Stomach (tissue), 9 donors: ENCODE data around the gene NSD2. TPM values are rescaled to one million over a fixed set of nuclear protein-coding genes. Genes with fewer than 3 reads are reported as not detected.

ENCODE experiments used
- DNase-seq, 2 donors: peaks; one replicate each; pipeline versions ENCODE4 v3.0.0 to v3.0.0-alpha.2; 2013 to 2019
- H3K27ac ChIP-seq, 5 donors: fragments of 200-600 bp in 4 of 5; sonication (generic) in 4 of 5; one replicate each; pipeline ENCODE4 v1.5.1; 2013 to 2019; ENCODE audit warnings: mild to moderate bottlenecking in 1 of 5, moderate library complexity in 1 of 5
- H3K27me3 ChIP-seq, 3 donors: fragments of 200-600 bp; sonication (generic); one replicate each; pipeline ENCODE4 v1.5.1; 2017 to 2019; ENCODE audit warnings: mixed run types in 1 of 3
- H3K36me3 ChIP-seq, 4 donors: fragments of 200-600 bp; sonication (generic); 1 replicate in 3 of 4; 2 replicates in 1 of 4; pipeline ENCODE4 v1.5.1; 2016 to 2019
- H3K4me1 ChIP-seq, 4 donors: fragments of 200-600 bp; sonication (generic); one replicate each; pipeline ENCODE4 v1.5.1; 2016 to 2019
- H3K4me3 ChIP-seq, 4 donors: fragments of 200-600 bp; sonication (generic) in 3 of 4; one replicate each; pipeline ENCODE4 v1.5.1; 2016 to 2019; ENCODE audit warnings: mild to moderate bottlenecking in 1 of 4
- H3K9me3 ChIP-seq, 4 donors: fragments of 200-600 bp; sonication (generic); one replicate each; pipeline ENCODE4 v1.5.1; 2016 to 2019
- EP300 ChIP-seq: sonication (generic); formaldehyde crosslinking; IDR thresholded peaks from one replicate; pipeline ENCODE4 v1.6.1; 2017; ENCODE audit warnings: antibody characterized with exemption
- POLR2A ChIP-seq, 4 donors: fragments of 450-650 bp; IDR thresholded peaks; one replicate each; pipeline ENCODE4 v1.6.1; 2016; ENCODE audit warnings: antibody characterized with exemption in 4 of 4, control low read depth in 2 of 4, mild to moderate bottlenecking in 1 of 4, moderate library complexity in 1 of 4
- POLR2AphosphoS5 ChIP-seq, 3 donors: sonication (generic); formaldehyde crosslinking; IDR thresholded peaks; one replicate each; pipeline ENCODE4 v1.6.1; 2016; ENCODE audit warnings: antibody characterized with exemption in 3 of 3
- WGBS, 5 donors: extraction: QIAGEN DNeasy Blood & Tissue Kit in 3 of 5; methylation state at CpG; one replicate each; pipeline versions ENCODE4 v1.1.5 to v1.1.7; 2013 to 2018; 5-methylcytosine and 5-hydroxymethylcytosine counted together
- intact Hi-C: fragments of 100-400 bp; cut with DNase I; formaldehyde crosslinking; loops from one replicate; pipeline ENCODE4 v1.15.1; 2023; ENCODE audit warnings: low total_unique reads
- polyA plus RNA-seq, 3 donors: library from polyadenylated mRNA; stranded (reverse); fragments of 200-250 nt; gene quantifications; one replicate each; pipeline ENCODE4 v1.2.3, GENCODE V29; 2013
- total RNA-seq, 5 donors: library from RNA; depleted of rRNA; stranded (reverse); fragments of >200 nt; gene quantifications; one replicate each; pipeline versions ENCODE4 v1.1.0 to v1.2.3, GENCODE V29; 2014 to 2016
- TF ChIP-seq, protein P1 (sequence below), 7 experiments: fragments of 450-650 bp in 4 of 7; fragments of 200-600 bp in 3 of 7; sonication (generic) in 3 of 7; IDR thresholded peaks; one replicate each; pipeline ENCODE4 v1.5.1; 2016 to 2019; ENCODE audit warnings: antibody characterized with exemption in 7 of 7, control low read depth in 2 of 7, mild to moderate bottlenecking in 1 of 7
- donor health status: healthy with polysubstance abuse.
- donor health status: Bipolar disorder and iron deficiency.
- donor health status: healthy.

Gene NSD2
- total and polyA plus RNA-seq, 8 donors = 4.9 to 176 (median 56.9) TPM

DNA sequence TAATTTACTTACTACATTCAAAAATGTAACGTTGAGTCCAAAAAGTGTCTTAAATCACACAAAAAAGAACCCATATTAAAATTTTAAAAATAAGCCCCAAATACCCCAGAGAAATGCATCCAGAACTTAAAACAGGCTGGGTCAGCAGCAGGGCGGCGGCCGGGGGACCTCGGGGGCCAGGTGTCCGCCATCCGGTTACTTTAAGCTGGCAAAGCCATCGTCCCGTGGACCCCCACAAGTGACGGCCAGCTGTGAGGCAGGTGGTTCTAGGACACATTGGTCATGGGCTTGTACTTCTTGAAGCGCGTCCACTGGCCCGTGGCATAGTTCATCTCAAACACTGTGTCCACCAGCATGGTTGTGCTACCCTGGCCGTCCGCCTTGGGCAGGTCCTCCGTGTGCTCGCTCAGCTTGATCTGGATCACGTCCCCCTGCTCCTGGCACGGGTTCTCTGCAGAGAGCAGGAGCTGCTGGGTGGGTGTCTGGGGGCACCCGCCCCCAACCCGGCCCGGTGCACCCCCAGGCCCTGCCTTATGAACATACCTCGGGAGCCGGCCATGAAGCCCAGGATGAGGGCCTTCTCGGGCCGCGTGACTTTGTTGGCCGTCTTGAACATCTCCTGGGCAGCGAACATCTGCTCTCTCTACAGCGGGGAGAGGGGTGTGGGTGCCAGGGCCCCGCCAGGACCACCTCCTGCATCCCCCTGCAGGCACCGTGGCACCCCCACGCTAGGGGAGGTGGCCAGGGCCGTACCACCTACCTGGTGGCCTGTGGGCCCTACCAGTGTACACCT is 112.1 kb downstream of the NSD2 start:
- no peaks in the 10 kb centered on the region for H3K27me3 ChIP-seq
- intact Hi-C loops = no loop called here
- WGBS, 5 donors = 87 to 93% (median 89%) methylated on average over 28 to 34 of the region's 34 CpGs
- H3K4me3 ChIP-seq = no peak overlapping the region
- H3K27ac ChIP-seq = no peak overlapping the region
- peaks cover 0 to 5% (median 0%) of the 10 kb centered on the region in 4 donors for H3K4me1 ChIP-seq
- TF ChIP-seq, protein P1, sequence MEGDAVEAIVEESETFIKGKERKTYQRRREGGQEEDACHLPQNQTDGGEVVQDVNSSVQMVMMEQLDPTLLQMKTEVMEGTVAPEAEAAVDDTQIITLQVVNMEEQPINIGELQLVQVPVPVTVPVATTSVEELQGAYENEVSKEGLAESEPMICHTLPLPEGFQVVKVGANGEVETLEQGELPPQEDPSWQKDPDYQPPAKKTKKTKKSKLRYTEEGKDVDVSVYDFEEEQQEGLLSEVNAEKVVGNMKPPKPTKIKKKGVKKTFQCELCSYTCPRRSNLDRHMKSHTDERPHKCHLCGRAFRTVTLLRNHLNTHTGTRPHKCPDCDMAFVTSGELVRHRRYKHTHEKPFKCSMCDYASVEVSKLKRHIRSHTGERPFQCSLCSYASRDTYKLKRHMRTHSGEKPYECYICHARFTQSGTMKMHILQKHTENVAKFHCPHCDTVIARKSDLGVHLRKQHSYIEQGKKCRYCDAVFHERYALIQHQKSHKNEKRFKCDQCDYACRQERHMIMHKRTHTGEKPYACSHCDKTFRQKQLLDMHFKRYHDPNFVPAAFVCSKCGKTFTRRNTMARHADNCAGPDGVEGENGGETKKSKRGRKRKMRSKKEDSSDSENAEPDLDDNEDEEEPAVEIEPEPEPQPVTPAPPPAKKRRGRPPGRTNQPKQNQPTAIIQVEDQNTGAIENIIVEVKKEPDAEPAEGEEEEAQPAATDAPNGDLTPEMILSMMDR (IDR thresholded peaks at IDR 0.05) = no peak
- no peak for TF ChIP-seq EP300
- no peak for TF ChIP-seq POLR2A (IDR thresholded peaks at IDR 0.05)
- TF ChIP-seq POLR2AphosphoS5 (IDR thresholded peaks at IDR 0.05) = no peak
- DNase-seq = no peak
- no peaks in the 10 kb centered on the region for H3K9me3 ChIP-seq
- H3K36me3 ChIP-seq = peaks cover 65 to 100% (median 100%) of the 10 kb centered on the region in 4 donors

DNA sequence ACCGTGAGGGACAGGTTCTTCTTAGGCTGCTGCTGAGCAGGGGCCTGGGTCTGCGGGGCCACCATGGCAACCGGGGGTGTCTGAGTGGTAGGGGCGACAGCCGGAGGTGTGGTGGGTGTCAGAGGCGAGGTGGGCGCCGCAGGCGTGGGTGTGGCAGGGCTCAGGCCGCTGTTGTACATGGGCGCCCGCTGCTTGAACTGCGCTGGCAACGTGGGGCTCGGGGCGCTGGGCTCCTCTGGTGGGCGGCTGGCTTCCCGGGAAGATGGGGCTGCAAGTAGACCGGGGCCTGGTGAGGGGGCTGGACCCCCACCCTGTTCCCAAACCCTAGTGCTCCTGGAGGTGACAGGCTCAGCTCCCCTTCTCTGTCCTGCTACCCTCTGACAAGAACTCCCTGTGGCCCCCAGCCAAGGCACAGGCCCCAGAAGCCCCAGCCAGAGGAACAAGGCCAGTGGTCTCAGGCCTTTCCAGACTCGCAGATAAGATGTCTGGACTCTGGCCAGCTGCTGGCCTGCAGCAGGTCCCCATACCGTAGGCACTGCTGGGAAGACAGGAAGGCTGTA is 112.7 kb downstream of the NSD2 start:
- Histone ChIP-seq H3K36me3 (peaks cover 64 to 100% (median 100%) of the 10 kb centered on the region in 4 donors), H3K9me3 (no peaks in the 10 kb centered on the region), H3K4me3 (no peak overlapping the region), H3K27me3 (no peaks in the 10 kb centered on the region), H3K4me1 (peaks cover 0 to 5% (median 0%) of the 10 kb centered on the region in 4 donors), H3K27ac (no peak overlapping the region)
- DNase-seq = no peak
- intact Hi-C loops = no loop called here
- 81 to 90% (median 86%) methylated on average over 9 to 21 of the region's 21 CpGs for WGBS, 5 donors
- TF ChIP-seq EP300 (no peak), POLR2AphosphoS5 (IDR thresholded peaks at IDR 0.05) (no peak), POLR2A (IDR thresholded peaks at IDR 0.05) (no peak)
- TF ChIP-seq, protein P1 (IDR thresholded peaks at IDR 0.05) = no peak

DNA sequence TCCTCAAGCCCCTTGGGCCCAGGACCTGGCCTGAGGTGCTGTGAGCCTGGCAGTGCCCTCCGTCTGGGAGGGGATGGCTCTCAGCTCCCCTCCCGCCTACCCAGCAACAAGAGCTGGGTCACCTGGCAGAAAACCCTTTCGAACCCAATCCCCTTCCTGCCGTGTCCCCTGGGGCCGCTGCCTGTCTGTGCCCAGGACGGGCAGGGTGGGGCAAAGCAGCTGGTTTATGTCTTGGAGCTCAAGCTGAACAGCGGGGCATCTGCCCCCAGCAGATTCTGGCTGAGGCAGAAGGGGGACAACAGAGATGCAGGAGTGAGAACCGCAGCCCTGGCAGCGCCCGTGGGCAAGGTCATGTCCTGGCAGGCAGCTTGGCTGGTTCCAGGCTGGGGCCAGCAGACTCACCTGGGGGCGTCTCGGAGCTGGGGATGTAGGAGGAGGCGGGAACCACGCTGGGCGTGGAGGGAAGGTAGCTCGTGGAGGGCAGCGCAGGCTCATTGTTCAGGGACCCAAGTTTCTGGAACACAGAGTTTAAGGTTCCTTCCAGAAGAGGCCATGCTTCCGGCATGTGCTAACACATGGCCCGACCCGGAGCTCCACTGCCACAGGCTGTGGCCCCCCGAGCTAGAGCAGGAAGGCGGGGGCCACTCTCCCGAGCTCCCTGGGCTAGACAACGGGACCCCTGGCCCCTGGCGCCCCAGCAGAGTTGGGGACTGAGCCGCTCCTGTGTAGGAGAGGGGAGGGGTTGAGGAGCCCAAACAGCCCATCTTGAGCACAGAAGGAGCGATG is 113.4 kb downstream of the NSD2 start:
- intact Hi-C loops = no loop called here
- no peak for DNase-seq
- peaks cover 68 to 100% (median 100%) of the 10 kb centered on the region in 4 donors for H3K36me3 ChIP-seq
- H3K9me3 ChIP-seq = no peaks in the 10 kb centered on the region
- no peaks in the 10 kb centered on the region for H3K27me3 ChIP-seq
- no peak overlapping the region for H3K4me3 ChIP-seq
- H3K27ac ChIP-seq = no peak overlapping the region
- WGBS, 5 donors = 71 to 78% (median 75%) methylated on average over 23 to 27 of the region's 27 CpGs
- TF ChIP-seq EP300 (no peak), POLR2A (IDR thresholded peaks at IDR 0.05) (no peak), POLR2AphosphoS5 (IDR thresholded peaks at IDR 0.05) (no peak)
- H3K4me1 ChIP-seq = peaks cover 0 to 5% (median 0%) of the 10 kb centered on the region in 4 donors

DNA sequence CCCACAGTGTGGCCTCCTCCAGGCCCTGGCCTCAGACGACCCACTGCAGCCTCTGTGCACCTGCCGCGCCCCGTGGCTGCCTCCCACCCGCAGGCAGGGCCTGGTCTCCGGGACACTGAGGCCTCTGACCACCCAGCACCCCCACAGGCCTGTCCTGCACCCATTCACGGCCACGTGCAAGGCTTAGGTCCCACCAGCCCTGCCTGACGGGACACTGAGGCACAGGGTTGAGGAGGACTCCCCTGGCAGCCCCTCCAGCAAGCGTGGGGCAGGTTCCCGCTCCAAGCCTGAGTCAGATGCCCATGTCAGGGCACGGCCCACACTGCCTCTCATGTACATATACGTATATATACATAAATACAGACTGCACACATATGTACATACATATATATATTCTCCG is 114.1 kb downstream of the NSD2 start:
- 86 to 90% (median 88%) methylated on average over 13 to 14 of the region's 14 CpGs for WGBS, 5 donors
- DNase-seq = no peak
- H3K9me3 ChIP-seq = no peaks in the 10 kb centered on the region
- H3K27ac ChIP-seq = no peak overlapping the region
- H3K4me3 ChIP-seq = no peak overlapping the region
- peaks cover 75 to 100% (median 100%) of the 10 kb centered on the region in 4 donors for H3K36me3 ChIP-seq
- TF ChIP-seq POLR2A (IDR thresholded peaks at IDR 0.05) (no peak), EP300 (no peak), POLR2AphosphoS5 (IDR thresholded peaks at IDR 0.05) (no peak)
- TF ChIP-seq, protein P1 (IDR thresholded peaks at IDR 0.05) = no peak
- no peaks in the 10 kb centered on the region for H3K27me3 ChIP-seq
- intact Hi-C loops = no loop called here
- H3K4me1 ChIP-seq = peaks cover 0 to 5% (median 0%) of the 10 kb centered on the region in 4 donors
